K562 (cell line): Measurements from ENCODE around the gene SULT2B1. TPM values are rescaled to one million over a fixed set of nuclear protein-coding genes. Genes with fewer than 3 reads are reported as not detected.
A peak's percentile ranks its signal among the peaks of the same experiment; 100 is the strongest.

Experiments
- COPS2 ChIP-seq: fragments of 450-650 bp; conservative IDR thresholded peaks from 2 replicates; pipeline ENCODE4 v1.6.1; 2016; ENCODE audit warnings: mild to moderate bottlenecking, moderate library complexity
- FOSL1 ChIP-seq: fragments of 200-800 bp; sonication (Bioruptor generic); conservative IDR thresholded peaks from 2 replicates; pipeline ENCODE4 v1.6.1; 2016; ENCODE audit warnings: missing genetic modification characterization, missing compliant biosample characterization
- GABPA ChIP-seq: fragments of 200-800 bp; sonication (Bioruptor generic); conservative IDR thresholded peaks from 2 replicates; pipeline ENCODE4 v1.6.1; 2016; ENCODE audit warnings: low read depth, missing genetic modification characterization, missing compliant biosample characterization
- JUND ChIP-seq, 2 experiments: IDR thresholded peaks; 2 replicates in 1 of 2; 3 replicates in 1 of 2; pipeline ENCODE4 v1.6.1; 2011; ENCODE audit warnings: borderline replicate concordance in 2 of 2, low read depth in 2 of 2, low read length in 2 of 2, improper control_type of control experiment in 1 of 2, missing biosample characterization in 1 of 2, missing genetic modification characterization in 1 of 2, missing genetic modification reagents in 1 of 2
- LARP7 ChIP-seq: fragments of 450-650 bp; IDR thresholded peaks from 2 replicates; pipeline ENCODE4 v1.6.1; 2016
- MIER1 ChIP-seq: fragments of 450-650 bp; IDR thresholded peaks from 2 replicates; pipeline ENCODE4 v1.6.1; 2016; ENCODE audit warnings: antibody characterized with exemption, mild to moderate bottlenecking, low read depth
- MYC ChIP-seq, 2 experiments: fragments of 250-450 bp in 1 of 2; sonication (Bioruptor Pico) in 1 of 2; IDR thresholded peaks; 2 replicates each; pipeline versions ENCODE4 v1.5.1 to v1.6.1; 2012 to 2021; ENCODE audit warnings: low read depth in 2 of 2, borderline replicate concordance in 1 of 2, improper control_type of control experiment in 1 of 2, low read length in 1 of 2, mild to moderate bottlenecking in 1 of 2, moderate library complexity in 1 of 2
- RBFOX2 ChIP-seq: fragments of 200-400 bp; formaldehyde crosslinking; IDR thresholded peaks from 2 replicates; pipeline ENCODE4 v1.6.1; 2017; ENCODE audit warnings: low read depth, mild to moderate bottlenecking, low read length, moderate library complexity
- RNF2 ChIP-seq: sonication (generic); IDR thresholded peaks from 2 replicates; pipeline ENCODE4 v1.6.1; 2016
- polyA plus RNA-seq, 8 experiments: library from polyadenylated mRNA; depleted of rRNA in 4 of 8; stranded (reverse) in 5 of 8; unstranded in 3 of 8; fragments of >200 nt; fragmentation: Nextera tagmentation in 2 of 8; fragmentation: Illumina TruSeq in 1 of 8; extraction: Ambion mirVana in 2 of 8; extraction: Trizol in 1 of 8; gene quantifications; 2 replicates each; pipeline versions ENCODE4 v1.2.1 to v1.2.3, GENCODE V29; 2011 to 2014; ENCODE audit warnings: inconsistent platforms in 1 of 8, missing spikeins in 1 of 8
- total RNA-seq, 7 experiments: library from RNA; depleted of rRNA in 6 of 7; stranded (reverse); fragments of >200 nt in 6 of 7; fragmentation: Illumina TruSeq in 2 of 7; extraction: Trizol in 2 of 7; gene quantifications; 2 replicates each; pipeline versions ENCODE4 v1.2.1 to v1.2.3, GENCODE V29; 2011 to 2021; ENCODE audit warnings: low replicate concordance in 1 of 7
- TF ChIP-seq, protein P1 (sequence below), 2 experiments: fragments of 450-650 bp; IDR thresholded peaks; 2 replicates each; pipeline ENCODE4 v1.6.1; 2016
- TF ChIP-seq, protein P2 (sequence below): sonication (generic); formaldehyde crosslinking; IDR thresholded peaks from 2 replicates; pipeline ENCODE4 v1.8.1; 2022; ENCODE audit warnings: missing genetic modification reagents
- TF ChIP-seq, protein P3 (sequence below): fragments of 250-450 bp; sonication (Bioruptor Pico); IDR thresholded peaks from 2 replicates; pipeline ENCODE4 v1.8.0; 2021; ENCODE audit warnings: borderline replicate concordance, mild to moderate bottlenecking, moderate library complexity; ENCODE audit not compliant: poor library complexity, severe bottlenecking
- TF ChIP-seq, protein P4 (sequence below): fragments of 450-650 bp; IDR thresholded peaks from 2 replicates; pipeline ENCODE4 v1.6.1; 2016
- TF ChIP-seq, protein P5 (sequence below), 2 experiments: fragments of 450-650 bp; conservative IDR thresholded peaks; 2 replicates each; pipeline ENCODE4 v1.6.1; 2017; ENCODE audit warnings: mild to moderate bottlenecking in 2 of 2, moderate library complexity in 2 of 2

Gene SULT2B1
- total and polyA plus RNA-seq, 9 of the 15 experiments (the other 6 are each of a cell fraction or from before 2014, with no cell fraction given) = 0.09 to 0.62 (median 0.22) TPM; not detected in 2

DNA sequence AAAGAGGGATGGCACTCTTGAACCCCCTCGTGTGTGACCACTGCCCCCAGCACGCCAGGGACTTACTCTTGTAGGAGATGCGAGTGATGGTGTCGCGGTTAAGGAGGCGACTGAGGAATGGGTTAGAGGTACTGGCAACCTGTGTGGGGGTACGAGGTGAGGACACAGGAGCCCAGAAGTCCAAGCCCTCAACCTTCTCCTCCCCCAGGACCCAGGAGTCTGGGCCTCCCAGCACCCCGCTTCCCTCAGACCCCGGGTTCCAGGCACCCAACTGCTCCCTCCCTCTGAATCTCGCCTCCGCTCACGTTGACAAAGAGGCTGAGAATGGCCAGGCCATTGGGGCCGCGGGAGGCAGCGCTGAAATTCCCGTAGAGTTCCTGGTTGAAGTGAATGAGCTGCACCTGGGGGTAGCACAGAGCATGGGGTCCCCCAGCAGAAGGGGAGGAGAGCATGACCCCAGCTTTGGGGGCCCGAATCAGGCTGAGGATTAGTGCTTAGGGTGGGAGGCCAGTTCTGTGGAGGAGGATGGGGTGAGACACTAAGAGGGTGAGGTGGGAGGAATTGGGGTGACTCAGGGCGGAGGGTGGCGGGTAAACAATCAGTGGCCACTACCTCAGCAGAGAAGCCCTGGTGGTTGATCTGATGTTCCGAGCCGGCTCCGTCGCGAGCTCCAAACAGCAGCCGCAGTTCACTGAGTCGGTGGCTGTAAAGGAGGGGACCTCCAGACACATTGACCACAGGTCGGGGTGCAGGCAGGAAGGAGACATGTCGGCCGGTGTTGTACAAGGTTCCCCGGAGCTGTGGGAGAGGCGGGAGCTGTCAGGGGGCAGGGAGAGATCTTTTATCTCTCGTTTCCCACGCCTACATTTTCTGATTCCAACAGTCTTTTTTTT lies 87.8 kb downstream of the SULT2B1 start (continued):
- TF ChIP-seq FOSL1 (tag) (peak; percentile 82), MIER1 (0 out of 2 replicates have a peak, but pooled peaks have one; percentile 9), COPS2 (no peak), JUND (IDR thresholded peaks at IDR 0.05; ENCODE audit: borderline replicate concordance, low read depth, low read length) (no peak), JUND (tag; IDR thresholded peaks at IDR 0.05; ENCODE audit: borderline replicate concordance, low read depth, low read length) (peak; percentile 10; the same call in 1 of the 3 replicates), MYC (IDR thresholded peaks at IDR 0.05; ENCODE audit: low read depth, low read length) (0 out of 2 replicates have a peak, but pooled peaks have one; percentile 23), MYC (CRISPR knock-in tag; IDR thresholded peaks at IDR 0.05; ENCODE audit: borderline replicate concordance, low read depth) (no peak), GABPA (no peak), LARP7 (0 out of 2 replicates have a peak, but pooled peaks have one; percentile 7), RBFOX2 (peak; percentile 69), RNF2 (0 out of 2 replicates have a peak, but pooled peaks have one; percentile 25)
- TF ChIP-seq, protein P1, sequence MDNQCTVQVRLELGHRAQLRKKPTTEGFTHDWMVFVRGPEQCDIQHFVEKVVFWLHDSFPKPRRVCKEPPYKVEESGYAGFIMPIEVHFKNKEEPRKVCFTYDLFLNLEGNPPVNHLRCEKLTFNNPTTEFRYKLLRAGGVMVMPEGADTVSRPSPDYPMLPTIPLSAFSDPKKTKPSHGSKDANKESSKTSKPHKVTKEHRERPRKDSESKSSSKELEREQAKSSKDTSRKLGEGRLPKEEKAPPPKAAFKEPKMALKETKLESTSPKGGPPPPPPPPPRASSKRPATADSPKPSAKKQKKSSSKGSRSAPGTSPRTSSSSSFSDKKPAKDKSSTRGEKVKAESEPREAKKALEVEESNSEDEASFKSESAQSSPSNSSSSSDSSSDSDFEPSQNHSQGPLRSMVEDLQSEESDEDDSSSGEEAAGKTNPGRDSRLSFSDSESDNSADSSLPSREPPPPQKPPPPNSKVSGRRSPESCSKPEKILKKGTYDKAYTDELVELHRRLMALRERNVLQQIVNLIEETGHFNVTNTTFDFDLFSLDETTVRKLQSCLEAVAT (IDR thresholded peaks at IDR 0.05) = peak in 1 of 2 experiments; percentile 24; a peak in 1 of 4 replicates
- TF ChIP-seq, protein P2, sequence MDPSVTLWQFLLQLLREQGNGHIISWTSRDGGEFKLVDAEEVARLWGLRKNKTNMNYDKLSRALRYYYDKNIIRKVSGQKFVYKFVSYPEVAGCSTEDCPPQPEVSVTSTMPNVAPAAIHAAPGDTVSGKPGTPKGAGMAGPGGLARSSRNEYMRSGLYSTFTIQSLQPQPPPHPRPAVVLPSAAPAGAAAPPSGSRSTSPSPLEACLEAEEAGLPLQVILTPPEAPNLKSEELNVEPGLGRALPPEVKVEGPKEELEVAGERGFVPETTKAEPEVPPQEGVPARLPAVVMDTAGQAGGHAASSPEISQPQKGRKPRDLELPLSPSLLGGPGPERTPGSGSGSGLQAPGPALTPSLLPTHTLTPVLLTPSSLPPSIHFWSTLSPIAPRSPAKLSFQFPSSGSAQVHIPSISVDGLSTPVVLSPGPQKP (CRISPR knock-in tag) = no peak
- TF ChIP-seq, protein P3, sequence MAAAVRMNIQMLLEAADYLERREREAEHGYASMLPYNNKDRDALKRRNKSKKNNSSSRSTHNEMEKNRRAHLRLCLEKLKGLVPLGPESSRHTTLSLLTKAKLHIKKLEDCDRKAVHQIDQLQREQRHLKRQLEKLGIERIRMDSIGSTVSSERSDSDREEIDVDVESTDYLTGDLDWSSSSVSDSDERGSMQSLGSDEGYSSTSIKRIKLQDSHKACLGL (CRISPR knock-in tag) = no peak
- TF ChIP-seq, protein P4, sequence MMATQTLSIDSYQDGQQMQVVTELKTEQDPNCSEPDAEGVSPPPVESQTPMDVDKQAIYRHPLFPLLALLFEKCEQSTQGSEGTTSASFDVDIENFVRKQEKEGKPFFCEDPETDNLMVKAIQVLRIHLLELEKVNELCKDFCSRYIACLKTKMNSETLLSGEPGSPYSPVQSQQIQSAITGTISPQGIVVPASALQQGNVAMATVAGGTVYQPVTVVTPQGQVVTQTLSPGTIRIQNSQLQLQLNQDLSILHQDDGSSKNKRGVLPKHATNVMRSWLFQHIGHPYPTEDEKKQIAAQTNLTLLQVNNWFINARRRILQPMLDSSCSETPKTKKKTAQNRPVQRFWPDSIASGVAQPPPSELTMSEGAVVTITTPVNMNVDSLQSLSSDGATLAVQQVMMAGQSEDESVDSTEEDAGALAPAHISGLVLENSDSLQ = peak; percentile 65
- TF ChIP-seq, protein P5, sequence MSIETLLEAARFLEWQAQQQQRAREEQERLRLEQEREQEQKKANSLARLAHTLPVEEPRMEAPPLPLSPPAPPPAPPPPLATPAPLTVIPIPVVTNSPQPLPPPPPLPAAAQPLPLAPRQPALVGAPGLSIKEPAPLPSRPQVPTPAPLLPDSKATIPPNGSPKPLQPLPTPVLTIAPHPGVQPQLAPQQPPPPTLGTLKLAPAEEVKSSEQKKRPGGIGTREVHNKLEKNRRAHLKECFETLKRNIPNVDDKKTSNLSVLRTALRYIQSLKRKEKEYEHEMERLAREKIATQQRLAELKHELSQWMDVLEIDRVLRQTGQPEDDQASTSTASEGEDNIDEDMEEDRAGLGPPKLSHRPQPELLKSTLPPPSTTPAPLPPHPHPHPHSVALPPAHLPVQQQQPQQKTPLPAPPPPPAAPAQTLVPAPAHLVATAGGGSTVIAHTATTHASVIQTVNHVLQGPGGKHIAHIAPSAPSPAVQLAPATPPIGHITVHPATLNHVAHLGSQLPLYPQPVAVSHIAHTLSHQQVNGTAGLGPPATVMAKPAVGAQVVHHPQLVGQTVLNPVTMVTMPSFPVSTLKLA (conservative IDR thresholded peaks at IDR 0.05) = peak in 1 of 2 experiments; percentile 67; a peak in 2 of 4 replicates
